Lung (tissue), 12 donors: ENCODE data around the gene TNNT3. TPM values are rescaled to one million over a fixed set of nuclear protein-coding genes. Genes with fewer than 3 reads are reported as not detected.

Source experiments
- ATAC-seq: fragments of 200-7000 bp; cut with Tn5 transposase; one replicate; pipeline ENCODE4 v1.9.1; 2020; ENCODE audit warnings: moderate number of reproducible peaks; ENCODE audit not compliant: insufficient read depth, low FRiP score
- DNase-seq, 3 donors: peaks; one replicate each; pipeline ENCODE4 v3.0.0-alpha.2; 2013 to 2017
- H3K27ac ChIP-seq, 2 donors: one replicate each; pipeline ENCODE4 v1.5.1; 2013; ENCODE audit warnings: mild to moderate bottlenecking in 2 of 2, moderate library complexity in 2 of 2, control low read depth in 1 of 2, inconsistent platforms in 1 of 2, low read depth in 1 of 2, low read length in 1 of 2
- H3K27me3 ChIP-seq, 3 donors: one replicate each; pipeline ENCODE4 v1.5.1; 2013; ENCODE audit warnings: low read length in 2 of 3; ENCODE audit not compliant: control insufficient read depth in 3 of 3, insufficient read depth in 3 of 3
- H3K36me3 ChIP-seq, 4 donors: one replicate each; pipeline ENCODE4 v1.5.1; 2013; ENCODE audit warnings: low read length in 4 of 4, mild to moderate bottlenecking in 1 of 4, moderate library complexity in 1 of 4; ENCODE audit not compliant: control insufficient read depth in 4 of 4, insufficient read depth in 4 of 4
- H3K4me1 ChIP-seq, 5 donors: one replicate each; pipeline ENCODE4 v1.5.1; 2013; ENCODE audit warnings: low read length in 5 of 5, mild to moderate bottlenecking in 2 of 5, moderate library complexity in 1 of 5; ENCODE audit not compliant: control insufficient read depth in 5 of 5, insufficient read depth in 5 of 5
- H3K4me3 ChIP-seq: one replicate; pipeline ENCODE4 v1.5.1; 2013; ENCODE audit warnings: mild to moderate bottlenecking, control low read depth, moderate library complexity
- H3K9ac ChIP-seq, 2 donors: one replicate each; pipeline ENCODE4 v1.5.1; 2013; ENCODE audit warnings: low read length in 2 of 2, control low read depth in 1 of 2; ENCODE audit not compliant: insufficient read depth in 1 of 2
- H3K9me3 ChIP-seq, 4 donors: one replicate each; pipeline ENCODE4 v1.5.1; 2013; ENCODE audit warnings: low read length in 3 of 4, mild to moderate bottlenecking in 1 of 4, moderate library complexity in 1 of 4; ENCODE audit not compliant: control insufficient read depth in 4 of 4, insufficient read depth in 3 of 4
- CTCF ChIP-seq: IDR thresholded peaks from 2 replicates; pipeline ENCODE4 v1.5.1; 2012; ENCODE audit warnings: mild to moderate bottlenecking; ENCODE audit errors: control extremely low read depth, extremely low read depth
- WGBS, 2 donors: extraction: QIAGEN DNeasy Blood & Tissue Kit; methylation state at CpG; one replicate each; pipeline ENCODE4 v1.1.7; 2013; 5-methylcytosine and 5-hydroxymethylcytosine counted together
- polyA plus RNA-seq, 2 donors: library from polyadenylated mRNA; stranded (reverse); fragments of 200-250 nt; gene quantifications; one replicate each; pipeline ENCODE4 v1.2.1, GENCODE V29; 2013
- total RNA-seq, 2 donors: library from RNA; depleted of rRNA in 1 of 2; stranded (reverse); fragments of >200 nt in 1 of 2; gene quantifications; one replicate each; pipeline ENCODE4 v1.2.1, GENCODE V29; 2014 to 2021
- donor health status: control.
- donor health status: control.
- donor health status: Bipolar disorder and iron deficiency.
- donor health status: healthy.
- donor health status: DM: yes; HTN: yes; CAD: no.

The TNNT3 gene
- total and polyA plus RNA-seq, 4 donors: 1.6 to 8.0 (median 5.1) TPM

GRCh38 chr11:1936072-1936780 is 16.7 kb downstream of the TNNT3 start:
- DNase-seq: no peak
- WGBS, 2 donors: 92% methylated on average over 32 to 34 of the region's 34 CpGs
- no peak for TF ChIP-seq CTCF

GRCh38 chr11:1936781-1937615 is 17.5 kb downstream of the TNNT3 start:
- ATAC-seq: no peak
- H3K4me1 ChIP-seq: peaks cover 0 to 9% (median 3%) of the 10 kb centered on the region in 5 donors
- 91 to 96% methylated on average over 34 of the region's 34 CpGs for WGBS, 2 donors
- no peak for DNase-seq
- H3K9ac ChIP-seq: no peak overlapping the region
- H3K9me3 ChIP-seq: peaks cover 0 to 2% (median 0%) of the 10 kb centered on the region in 4 donors
- no peak overlapping the region for H3K27ac ChIP-seq
- no peak overlapping the region for H3K4me3 ChIP-seq
- H3K36me3 ChIP-seq: no peaks in the 10 kb centered on the region
- H3K27me3 ChIP-seq: peaks cover 0 to 3% (median 0%) of the 10 kb centered on the region in 3 donors
- TF ChIP-seq CTCF: no peak

More at GRCh38 chr11:1936072-1936780, 16.7 kb downstream of the TNNT3 start:
- H3K27ac ChIP-seq: no peak overlapping the region
- no peak overlapping the region for H3K9ac ChIP-seq
- peaks cover 0 to 16% (median 4%) of the 10 kb centered on the region in 5 donors for H3K4me1 ChIP-seq
- H3K27me3 ChIP-seq: peaks cover 0 to 3% (median 0%) of the 10 kb centered on the region in 3 donors
- peaks cover 0 to 2% (median 0%) of the 10 kb centered on the region in 4 donors for H3K9me3 ChIP-seq
- no peak overlapping the region for H3K4me3 ChIP-seq
- no peak for ATAC-seq
- H3K36me3 ChIP-seq: no peaks in the 10 kb centered on the region

- DNase-seq (no peak), ATAC-seq (no peak)
- no peak overlapping the region for H3K4me3 ChIP-seq
- 88 to 92% methylated on average over 35 of the region's 35 CpGs for WGBS, 2 donors
- no peak overlapping the region for H3K9ac ChIP-seq
- no peak for TF ChIP-seq CTCF
- H3K36me3 ChIP-seq: no peaks in the 10 kb centered on the region
- no peak overlapping the region for H3K27ac ChIP-seq
- peaks cover 0 to 2% (median 0%) of the 10 kb centered on the region in 4 donors for H3K9me3 ChIP-seq
- H3K27me3 ChIP-seq: peaks cover 0 to 3% (median 0%) of the 10 kb centered on the region in 3 donors
- H3K4me1 ChIP-seq: peaks cover 0 to 9% (median 3%) of the 10 kb centered on the region in 5 donors
These were observed 18.3 kb downstream of the TNNT3 start for GRCh38 chr11:1937616-1938342.
